Mammary epithelial cell (primary cell): ENCODE measurements around the gene TEFM.

ENCODE experiments used
- EZH2 ChIP-seq: IDR thresholded peaks from 2 replicates; pipeline ENCODE4 v1.6.1; 2012; ENCODE audit warnings: low read length, inconsistent platforms, borderline replicate concordance
- TF ChIP-seq, protein P1 (sequence below), 2 donors: IDR thresholded peaks in 1 of 2; conservative IDR thresholded peaks in 1 of 2; 2 replicates each; pipeline ENCODE4 v1.5.1; 2011 to 2012; ENCODE audit warnings: inconsistent platforms in 2 of 2, low read length in 2 of 2, mild to moderate bottlenecking in 2 of 2, control low read depth in 1 of 2, low read depth in 1 of 2; ENCODE audit not compliant: insufficient read depth in 1 of 2; ENCODE audit errors: extremely low read depth in 1 of 2

- TF ChIP-seq, protein P1, sequence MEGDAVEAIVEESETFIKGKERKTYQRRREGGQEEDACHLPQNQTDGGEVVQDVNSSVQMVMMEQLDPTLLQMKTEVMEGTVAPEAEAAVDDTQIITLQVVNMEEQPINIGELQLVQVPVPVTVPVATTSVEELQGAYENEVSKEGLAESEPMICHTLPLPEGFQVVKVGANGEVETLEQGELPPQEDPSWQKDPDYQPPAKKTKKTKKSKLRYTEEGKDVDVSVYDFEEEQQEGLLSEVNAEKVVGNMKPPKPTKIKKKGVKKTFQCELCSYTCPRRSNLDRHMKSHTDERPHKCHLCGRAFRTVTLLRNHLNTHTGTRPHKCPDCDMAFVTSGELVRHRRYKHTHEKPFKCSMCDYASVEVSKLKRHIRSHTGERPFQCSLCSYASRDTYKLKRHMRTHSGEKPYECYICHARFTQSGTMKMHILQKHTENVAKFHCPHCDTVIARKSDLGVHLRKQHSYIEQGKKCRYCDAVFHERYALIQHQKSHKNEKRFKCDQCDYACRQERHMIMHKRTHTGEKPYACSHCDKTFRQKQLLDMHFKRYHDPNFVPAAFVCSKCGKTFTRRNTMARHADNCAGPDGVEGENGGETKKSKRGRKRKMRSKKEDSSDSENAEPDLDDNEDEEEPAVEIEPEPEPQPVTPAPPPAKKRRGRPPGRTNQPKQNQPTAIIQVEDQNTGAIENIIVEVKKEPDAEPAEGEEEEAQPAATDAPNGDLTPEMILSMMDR (conservative IDR thresholded peaks at IDR 0.05 in 1 of 2, IDR thresholded peaks at IDR 0.05 in 1 of 2; ENCODE audit: extremely low read depth in 1 of 2, insufficient read depth in 1 of 2, low read depth in 1 of 2, low read length in 2 of 2), result no peak
- no peak for TF ChIP-seq EZH2
These were observed 48.2 kb upstream of the TEFM start for GRCh38 chr17:30954046-30954830.
